Activated CD4-positive, alpha-beta T cell treated with anti-CD3 and anti-CD28 coated beads, Interleukin-2, amount 50 U/mL, for 24 hours (primary cell): Measurements from ENCODE around the gene INSYN2B.
"Not testable (repeated sequence)": the region's sequence is repeated elsewhere in the genome, so short reads cannot be mapped to it uniquely, and the experiment has no call there.

Experiments
- DNase-seq, 2 donors: peaks; one replicate each; pipeline ENCODE4 v3.0.0-alpha.2; 2020; ENCODE audit warnings: low read depth in 1 of 2, low spot score in 1 of 2

Gene INSYN2B

DNA sequence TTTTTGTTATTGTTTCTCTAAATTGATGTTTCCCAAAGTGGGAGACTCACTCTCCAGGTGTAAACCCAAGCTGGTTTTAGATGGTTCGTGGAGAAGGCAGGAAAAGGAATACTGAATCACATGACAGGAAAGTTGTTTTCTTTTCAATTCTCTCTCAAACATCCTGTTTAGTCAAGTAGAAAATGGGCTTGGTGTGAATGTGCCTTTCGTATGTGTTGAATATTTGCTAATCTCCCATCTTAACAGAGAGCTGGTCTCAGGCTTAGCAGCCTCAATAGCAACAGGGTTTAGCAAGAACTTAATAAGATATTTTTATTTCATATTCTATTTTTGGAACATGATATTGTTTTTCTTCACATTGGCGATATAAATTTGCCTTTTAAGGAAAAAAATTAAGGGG, 119.7 kb downstream of the INSYN2B start:
- DNase-seq, result no peak

DNA sequence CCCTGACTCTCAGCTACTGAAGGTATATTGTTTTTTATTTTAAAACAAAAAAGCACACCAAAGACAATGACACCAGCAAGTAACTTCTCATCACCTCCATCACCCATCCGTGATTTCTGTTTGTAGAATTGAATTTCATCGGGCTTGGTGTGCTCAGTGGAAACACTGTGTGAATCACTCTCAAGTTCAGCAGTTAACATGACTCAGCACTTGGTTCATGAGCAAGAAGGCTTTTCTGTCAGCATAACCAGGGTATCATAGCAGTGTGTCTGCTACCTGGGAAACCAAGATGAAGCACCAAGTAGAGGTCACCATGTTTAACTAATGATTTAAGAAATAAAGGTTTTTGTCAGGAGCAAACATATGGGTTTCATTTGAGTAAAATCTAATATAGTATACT, 123.7 kb downstream of the INSYN2B start:
- no peak for DNase-seq

DNA sequence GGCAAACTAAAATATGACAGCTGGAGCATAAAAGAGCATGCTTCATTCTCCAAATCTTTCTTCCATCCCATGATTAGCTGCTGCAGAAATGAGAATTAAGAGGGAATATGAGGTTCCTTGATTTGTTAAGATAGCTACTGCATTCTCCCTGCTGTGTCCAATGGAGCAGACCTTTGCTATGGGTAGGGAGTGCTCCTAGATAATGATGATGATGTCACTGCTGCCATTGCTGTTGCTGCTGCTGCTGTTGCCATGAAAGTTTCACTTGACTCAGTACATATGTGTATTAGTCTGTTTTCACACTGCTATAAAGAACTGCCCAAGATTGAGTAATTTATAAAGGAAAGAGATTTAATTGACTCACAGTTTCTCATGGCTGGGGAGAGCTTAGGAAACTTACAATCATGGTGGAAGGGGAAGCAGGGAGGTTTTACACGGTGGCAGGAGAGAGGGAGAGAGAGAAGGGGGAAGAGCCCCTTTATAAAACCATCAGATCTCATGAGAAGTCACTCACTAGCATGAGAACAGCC, 128.9 kb downstream of the INSYN2B start:
- DNase-seq, result no peak

DNA sequence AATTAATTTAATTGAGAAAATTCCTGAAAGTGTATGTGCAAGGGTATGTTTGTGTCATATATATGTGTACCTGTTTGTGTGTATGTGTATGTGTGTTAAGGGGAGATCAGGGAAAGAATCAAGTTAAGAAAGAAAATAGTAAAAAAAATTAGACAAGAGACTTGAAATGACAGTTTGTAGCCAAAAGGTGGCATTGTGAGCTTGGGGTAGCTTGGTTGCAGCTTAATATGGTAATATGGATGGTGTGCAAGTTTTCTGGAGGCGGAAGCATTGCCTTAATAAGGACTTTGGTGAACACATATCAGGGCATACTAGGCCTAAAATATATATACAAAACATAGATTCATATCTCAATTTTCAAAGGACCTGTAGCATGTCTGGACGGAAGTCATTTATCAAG, 129.9 kb downstream of the INSYN2B start:
- no peak for DNase-seq

DNA sequence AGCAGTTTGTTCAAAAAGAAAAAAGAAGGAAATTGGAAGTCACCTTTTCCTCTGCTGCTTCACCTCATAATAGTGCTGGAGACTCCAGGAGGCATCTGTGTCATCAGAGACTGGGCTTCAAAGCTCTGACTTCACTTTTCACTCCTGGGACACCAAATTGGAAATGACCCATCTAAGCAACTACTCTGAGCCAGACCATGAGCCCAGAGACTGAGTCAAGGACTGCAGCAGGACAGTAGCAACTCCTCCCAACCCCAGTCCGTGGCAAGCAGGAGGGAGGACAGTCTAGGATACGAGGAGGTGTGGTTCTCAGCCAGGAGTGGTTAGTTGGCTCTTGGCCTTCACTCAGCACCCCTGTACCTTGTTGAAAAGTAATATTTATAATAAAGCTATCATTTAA, 131.5 kb downstream of the INSYN2B start:
- no peak for DNase-seq

DNA sequence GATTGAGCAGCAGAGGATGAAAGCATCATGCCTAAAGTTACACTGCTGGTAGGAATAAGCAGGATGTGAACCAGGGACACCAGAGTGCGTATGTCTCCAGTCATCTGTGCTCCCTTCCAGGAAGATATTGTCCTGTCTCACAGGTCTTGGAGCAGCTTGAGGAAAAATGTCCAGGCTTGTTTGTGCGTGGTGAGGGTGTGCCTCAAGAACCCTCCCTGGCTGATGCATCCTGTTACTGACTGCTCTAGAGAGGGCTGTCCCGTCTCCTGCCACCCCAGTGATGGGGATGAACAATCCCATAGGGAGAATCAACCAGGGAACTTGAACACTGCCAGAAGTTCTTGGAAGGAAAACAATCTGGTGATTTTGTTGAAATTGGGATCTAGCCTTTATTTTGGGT, 132.0 kb downstream of the INSYN2B start:
- DNase-seq, result no peak

DNA sequence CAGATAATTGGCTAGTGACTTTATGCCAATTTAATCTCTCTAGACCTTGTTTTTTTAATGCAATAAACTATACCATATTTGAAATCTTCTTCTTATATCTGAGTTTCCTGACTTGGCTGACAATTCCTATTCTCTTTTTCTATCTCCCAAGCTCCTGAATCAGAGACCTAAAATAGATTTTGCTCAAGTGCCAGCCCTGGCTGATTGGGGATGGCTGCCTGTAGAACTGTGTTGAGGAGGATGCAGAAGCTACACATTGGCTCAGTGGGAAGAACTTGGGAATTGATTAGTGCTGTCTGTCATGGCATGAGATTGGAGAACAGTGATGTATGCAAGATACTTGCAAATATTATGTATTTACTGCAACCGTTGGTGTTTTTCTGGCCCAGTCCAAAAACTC, 132.8 kb downstream of the INSYN2B start:
- DNase-seq, result no peak

DNA sequence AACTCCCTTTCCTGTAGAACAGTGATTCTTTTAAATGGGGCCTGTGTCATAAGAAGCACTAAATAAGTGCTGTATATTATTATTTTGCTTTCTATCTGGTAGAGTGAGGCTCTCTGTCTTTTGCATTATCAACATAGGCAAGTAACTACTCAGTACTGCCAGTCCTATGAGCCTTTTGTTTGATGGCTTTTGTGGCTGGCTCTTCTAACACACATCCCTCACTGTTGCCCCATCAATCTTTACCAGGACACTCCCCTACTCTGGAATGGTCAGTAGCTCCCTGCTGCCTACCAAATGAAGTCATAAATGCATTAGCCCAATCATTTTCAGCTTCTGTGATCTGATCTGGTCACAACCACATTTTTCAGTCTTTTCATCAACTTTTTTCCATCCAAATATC, 137.6 kb downstream of the INSYN2B start:
- no peak for DNase-seq

DNA sequence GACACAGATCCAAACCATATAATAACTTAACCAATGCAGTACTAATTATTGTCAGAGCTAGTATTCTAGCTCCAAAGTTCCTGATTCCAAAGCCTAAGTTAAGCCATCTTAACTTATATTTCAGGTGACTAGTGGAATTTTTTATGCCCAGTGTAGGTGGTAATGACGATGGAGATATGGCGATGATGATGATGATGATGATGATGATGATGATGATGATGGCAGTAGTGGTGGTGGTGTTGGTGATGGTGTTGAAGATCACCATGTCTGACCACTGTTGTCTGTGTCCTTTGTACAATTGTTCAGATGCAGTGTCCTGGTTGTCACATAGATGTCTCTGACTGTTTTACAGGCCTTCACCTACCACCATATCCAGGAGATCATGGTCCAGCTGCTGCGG, 139.9 kb downstream of the INSYN2B start:
- no peak for DNase-seq

DNA sequence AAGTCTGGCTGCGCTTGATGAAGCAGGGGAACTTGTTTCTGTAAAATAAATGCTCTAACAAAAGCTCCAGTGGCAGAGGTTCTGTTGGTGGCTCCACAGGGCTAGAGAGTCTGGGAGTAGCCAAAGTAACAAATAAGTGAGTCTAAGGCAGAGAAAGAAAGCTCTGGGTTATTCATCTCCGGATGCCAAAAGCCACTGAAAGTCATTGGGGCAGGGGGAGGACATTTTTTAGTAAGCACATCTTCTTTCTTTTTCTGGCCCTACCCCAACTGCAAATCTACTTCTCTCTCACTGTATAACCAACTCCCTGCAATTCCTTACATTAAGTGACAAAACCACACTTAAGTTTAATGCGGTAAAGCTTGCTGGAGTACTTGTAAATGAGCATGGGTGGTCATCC, 141.6 kb downstream of the INSYN2B start:
- DNase-seq, result no peak

DNA sequence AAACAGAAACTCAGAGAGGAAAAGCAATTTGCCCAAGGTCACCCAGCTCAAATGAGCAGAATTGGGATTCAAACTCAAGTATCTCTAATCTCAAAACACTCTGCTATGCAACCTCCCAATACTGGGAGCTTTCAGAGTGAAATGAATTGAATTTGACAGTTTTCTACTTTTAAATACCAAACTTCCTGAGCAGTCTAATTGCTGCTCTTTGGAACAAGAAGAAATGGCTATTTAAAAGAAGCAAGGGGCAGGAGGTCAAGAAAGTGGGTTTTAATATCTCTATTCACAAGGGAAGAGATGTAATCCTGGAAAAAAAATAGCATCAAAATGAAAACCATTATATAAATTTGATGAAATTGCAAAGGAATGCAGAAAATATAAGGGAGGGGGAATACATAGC, 142.6 kb downstream of the INSYN2B start:
- no peak for DNase-seq

DNA sequence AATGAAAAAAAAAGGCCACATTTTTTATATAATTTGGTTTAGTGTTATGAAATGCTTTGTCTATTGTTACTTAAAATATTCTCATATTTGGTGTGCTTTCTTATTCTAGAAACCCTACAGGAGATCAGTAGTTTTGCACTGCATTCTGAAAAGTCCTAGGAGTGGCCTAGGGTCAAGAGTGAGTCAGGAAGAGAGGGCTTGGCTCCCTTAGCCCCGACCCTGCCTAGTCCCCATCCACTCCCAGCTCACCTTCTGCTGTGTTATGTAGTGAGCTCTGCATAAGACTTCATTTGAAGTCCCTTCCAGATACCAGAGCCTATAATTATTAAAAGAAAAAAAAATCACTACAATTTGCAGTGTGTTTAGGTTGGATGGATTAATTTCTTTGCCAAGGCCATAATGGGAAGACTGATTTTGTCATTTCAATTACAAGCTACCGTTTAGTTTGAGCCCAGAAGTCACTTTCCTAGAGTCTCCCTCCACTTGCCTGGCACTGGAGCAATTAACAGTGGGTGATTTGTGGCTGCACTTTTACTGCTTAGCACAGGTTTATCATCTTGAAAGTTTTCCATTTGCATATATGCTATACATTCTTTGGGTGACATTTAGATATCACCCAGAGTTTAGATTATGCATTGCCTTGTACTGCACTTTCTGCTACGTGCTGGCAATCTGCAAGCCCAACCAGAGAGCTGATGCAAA, 143.3 kb downstream of the INSYN2B start:
- DNase-seq, result no peak

DNA sequence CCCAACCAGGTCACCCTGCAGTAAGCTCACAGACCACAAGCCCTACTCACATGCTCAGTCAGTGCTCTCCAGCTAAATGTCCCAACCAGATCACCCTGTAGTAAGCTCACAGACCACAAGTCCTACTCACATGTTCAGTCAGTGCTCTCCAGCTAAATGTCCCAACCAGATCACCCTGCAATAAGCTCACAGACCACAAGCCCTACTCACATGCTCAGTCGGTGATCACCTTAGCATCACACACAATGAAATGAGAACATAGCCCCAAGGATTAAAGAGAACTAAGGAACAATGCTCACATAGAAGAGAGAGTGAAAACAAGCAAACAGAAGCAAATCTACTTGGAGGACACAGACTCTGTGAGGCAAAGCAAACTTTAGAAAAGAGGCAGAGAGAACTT, 145.8 kb downstream of the INSYN2B start:
- not testable (repeated sequence) for DNase-seq

DNA sequence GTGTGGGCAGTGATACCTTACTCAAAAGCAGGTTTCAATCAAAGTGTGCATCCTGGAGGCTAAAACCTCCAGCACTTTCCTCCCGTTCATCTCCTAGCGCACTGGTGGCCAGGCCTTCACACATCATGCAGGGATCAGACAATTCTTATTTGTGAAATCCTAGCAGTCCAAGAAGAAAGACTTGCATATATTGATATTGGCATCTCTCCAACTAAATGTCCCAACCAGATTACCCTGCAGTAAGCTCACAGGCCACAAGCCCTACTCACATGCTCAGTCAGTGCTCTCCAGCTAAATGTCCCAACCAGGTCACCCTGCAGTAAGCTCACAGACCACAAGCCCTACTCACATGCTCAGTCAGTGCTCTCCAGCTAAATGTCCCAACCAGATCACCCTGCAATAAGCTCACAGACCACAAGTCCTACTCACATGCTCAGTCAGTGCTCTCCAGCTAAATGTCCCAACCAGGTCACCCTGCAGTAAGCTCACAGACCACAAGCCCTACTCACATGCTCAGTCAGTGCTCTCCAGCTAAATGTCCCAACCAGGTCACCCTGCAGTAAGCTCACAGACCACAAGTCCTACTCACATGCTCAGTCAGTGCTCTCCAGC, 146.5 kb downstream of the INSYN2B start:
- not testable (repeated sequence) for DNase-seq

DNA sequence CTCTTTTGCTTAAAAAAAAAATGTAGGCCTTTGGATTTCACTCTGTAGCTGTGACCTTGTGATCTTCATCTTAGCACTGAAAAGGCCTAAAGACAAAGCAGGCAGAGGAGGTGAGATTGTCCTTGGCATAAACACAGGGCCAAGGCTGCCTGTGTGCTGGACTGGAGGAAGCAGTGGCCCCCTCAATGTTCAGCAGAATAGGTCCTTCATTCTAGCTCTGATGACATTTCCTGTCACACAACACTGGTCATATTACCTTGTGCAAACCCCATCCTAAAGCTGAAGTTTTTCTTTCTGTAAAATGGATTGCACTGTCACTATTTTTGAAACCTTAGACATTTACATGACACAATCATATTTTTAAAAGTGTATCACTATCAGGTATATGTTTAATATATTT, 147.4 kb downstream of the INSYN2B start:
- no peak for DNase-seq

DNA sequence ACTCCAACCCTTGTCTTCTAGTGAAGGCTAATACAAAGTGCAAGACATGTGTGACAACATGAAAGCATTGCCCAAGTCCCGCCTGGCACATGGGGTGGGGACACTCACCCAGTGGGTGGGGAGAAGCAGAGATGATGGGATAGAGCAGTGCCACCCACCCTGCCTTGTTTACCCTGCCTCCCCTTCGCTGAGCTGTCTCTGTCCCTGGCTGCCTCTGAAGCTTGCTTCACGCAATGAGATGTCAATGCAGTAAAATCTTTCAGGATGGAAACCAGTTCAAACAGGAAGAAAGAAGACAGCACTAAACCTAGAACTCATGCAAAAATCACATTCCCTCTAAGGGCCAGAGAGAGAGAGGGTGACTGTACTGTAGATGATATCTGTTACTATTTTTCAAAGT, 148.0 kb downstream of the INSYN2B start:
- DNase-seq, result no peak

DNA sequence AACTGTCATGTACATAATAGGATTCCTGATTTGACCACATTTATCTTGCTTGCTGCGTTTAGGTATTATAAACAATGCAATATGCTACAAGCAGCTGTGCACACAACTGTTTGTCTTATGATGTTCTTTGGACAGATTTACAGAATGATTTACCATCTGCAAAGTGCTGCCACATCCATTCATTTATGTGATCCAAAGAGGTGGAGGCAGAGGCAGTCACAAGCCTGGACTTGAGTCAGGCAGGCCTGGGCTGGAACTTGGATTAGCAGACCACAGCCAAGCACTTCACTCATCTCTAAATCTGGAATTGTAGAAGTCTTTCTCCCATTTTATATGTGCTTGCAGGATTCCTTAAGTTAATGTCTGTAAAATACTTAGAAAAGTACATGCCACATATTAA, 149.0 kb downstream of the INSYN2B start:
- no peak for DNase-seq

DNA sequence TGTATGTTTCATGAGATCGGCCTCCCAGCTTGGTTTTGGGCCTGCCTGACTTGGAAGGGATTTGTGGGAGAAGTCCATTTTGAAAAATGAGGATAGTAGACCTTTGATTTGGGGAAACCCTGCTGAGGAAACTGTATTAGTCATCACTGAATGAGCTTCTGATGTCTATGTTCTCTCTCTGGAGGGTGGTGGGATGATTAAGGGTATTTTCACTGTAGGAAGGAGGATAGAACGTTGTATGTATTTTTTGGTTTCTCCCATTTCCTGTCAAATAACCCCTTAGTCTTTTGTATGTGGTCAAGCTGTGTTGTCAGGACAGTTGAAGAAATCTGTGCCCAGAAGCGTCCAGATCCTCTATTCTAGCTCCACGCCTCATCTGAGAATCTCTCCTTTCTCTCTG, 151.9 kb downstream of the INSYN2B start:
- DNase-seq, result no peak

DNA sequence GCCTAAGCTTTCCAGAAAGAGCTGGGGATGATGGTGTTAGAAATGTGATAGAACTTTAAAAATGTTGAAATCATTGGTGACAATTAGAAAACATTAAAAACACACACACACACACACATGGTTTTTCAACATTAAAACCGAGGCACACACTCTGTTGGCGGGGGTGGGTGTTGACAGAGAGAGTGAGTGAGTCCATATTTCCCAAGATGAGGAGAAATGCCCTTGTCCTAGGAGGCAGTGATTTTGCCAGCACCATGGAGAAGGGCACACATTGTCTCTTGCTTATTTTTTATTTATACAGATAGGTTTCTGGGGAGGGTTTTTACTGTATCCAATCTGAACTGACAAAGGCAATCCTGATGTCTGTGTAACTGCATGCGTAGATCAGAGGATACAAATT, 152.5 kb downstream of the INSYN2B start:
- DNase-seq, result no peak

DNA sequence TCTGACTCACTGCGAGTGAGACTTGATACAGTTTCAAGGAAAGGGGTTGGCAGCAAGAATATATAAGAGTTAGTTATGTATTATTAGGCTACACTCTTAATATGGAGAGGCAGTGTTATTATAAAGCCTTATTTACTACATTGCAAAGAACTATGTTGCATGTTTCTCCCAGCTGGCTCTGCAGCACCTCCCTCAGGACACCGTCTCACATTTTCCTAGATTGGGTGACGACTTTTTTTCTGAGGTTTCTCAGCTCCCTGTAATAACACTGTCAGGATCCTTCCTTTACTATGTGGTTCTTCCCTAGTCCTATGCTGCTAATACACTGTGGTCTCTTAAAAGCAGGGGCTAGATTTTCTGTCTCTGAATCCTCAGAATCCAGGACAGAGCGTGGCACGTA, 153.7 kb downstream of the INSYN2B start:
- DNase-seq, result no peak

DNA sequence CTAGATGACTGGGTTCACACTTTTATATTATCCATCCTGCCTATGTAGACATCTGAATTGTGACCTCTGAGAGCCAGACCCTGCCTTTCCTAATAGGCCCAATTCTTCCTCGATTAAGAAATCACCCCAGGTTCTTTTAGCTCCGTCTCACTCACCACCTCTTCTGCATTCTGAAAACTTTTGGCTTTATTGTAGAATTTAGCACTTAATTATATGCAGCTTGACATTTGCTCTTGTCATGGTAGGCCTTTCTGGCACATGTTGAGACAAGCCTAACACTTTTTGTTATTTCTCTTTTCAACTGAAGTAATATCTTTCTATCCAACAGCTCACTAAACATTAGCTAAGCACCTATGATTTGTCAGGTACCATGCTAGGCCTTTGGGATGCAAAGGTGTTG, 163.3 kb downstream of the INSYN2B start:
- DNase-seq, result no peak

DNA sequence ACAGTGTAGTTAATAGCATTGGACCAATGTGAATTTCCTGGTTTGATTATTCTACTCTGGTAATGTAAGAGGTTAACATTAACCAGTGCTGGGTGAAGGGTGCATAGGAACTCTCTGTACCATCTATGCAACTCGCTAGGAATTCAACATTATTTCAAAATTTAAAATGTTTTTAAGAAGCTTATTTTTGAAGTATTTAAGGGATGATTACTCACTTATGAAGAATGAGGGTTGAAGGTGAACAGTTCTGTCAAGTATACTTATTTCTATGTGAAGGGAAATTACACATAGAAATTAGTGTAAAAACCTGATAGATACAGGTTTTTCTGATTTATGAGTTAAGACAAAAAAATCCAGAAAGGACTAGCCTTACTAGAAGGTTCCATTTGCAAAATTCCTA, 165.8 kb downstream of the INSYN2B start:
- no peak for DNase-seq
